WTC11 (cell line): Measurements from ENCODE around the gene RUNX1. TPM values are rescaled to one million over a fixed set of nuclear protein-coding genes. Genes with fewer than 3 reads are reported as not detected.

Source experiments
- ATAC-seq: fragments of 200-7000 bp; cut with Tn5 transposase; 2 replicates; pipeline ENCODE4 v1.10.0; 2021; ENCODE audit warnings: mild to moderate bottlenecking, moderate library complexity
- CTCF ChIA-PET: fragments of 300-600 bp; sonication (Branson Sonifier 250); formaldehyde crosslinking; loops from one replicate; lab custom pipeline; 2021; ENCODE audit warnings: antibody characterized with exemption; lab: Charles Lee
- POLR2A ChIA-PET: fragments of 350-600 bp; sonication (Branson Sonifier 250); formaldehyde crosslinking; loops from one replicate; lab custom pipeline; 2021; ENCODE audit warnings: antibody characterized with exemption; lab: Charles Lee
- DNase-seq: peaks from one replicate; pipeline ENCODE4 v3.0.0; 2021; ENCODE audit warnings: low spot score
- H3K27ac Mint-ChIP-seq: 2 replicates; pipeline ENCODE4 v1.8.0; 2021; ENCODE audit warnings: mixed read lengths
- H3K27me3 Mint-ChIP-seq: 2 replicates; pipeline ENCODE4 v1.8.0; 2021; ENCODE audit warnings: low read depth, mild to moderate bottlenecking, moderate library complexity, mixed read lengths
- H3K36me3 Mint-ChIP-seq: 2 replicates; pipeline ENCODE4 v1.8.0; 2021; ENCODE audit warnings: mixed read lengths
- H3K4me1 Mint-ChIP-seq: 2 replicates; pipeline ENCODE4 v1.8.0; 2022; ENCODE audit warnings: mixed read lengths
- H3K4me3 Mint-ChIP-seq: 2 replicates; pipeline ENCODE4 v1.8.0; 2021; ENCODE audit warnings: mild to moderate bottlenecking, moderate library complexity, mixed read lengths
- H3K9me3 Mint-ChIP-seq: 2 replicates; pipeline ENCODE4 v1.8.0; 2021; ENCODE audit warnings: mixed read lengths
- ATF1 ChIP-seq: sonication (generic); formaldehyde crosslinking; IDR thresholded peaks from 2 replicates; pipeline ENCODE4 v1.8.1; 2023; ENCODE audit warnings: mild to moderate bottlenecking, moderate library complexity, missing genetic modification reagents
- CREM ChIP-seq: sonication (generic); formaldehyde crosslinking; IDR thresholded peaks from 2 replicates; pipeline ENCODE4 v1.8.1; 2022; ENCODE audit warnings: mild to moderate bottlenecking, missing genetic modification reagents, moderate library complexity
- ERG ChIP-seq: fragments of 250-450 bp; sonication (Bioruptor Pico); IDR thresholded peaks from 2 replicates; pipeline ENCODE4 v1.8.0; 2021; ENCODE audit warnings: mild to moderate bottlenecking
- ESRRA ChIP-seq: sonication (generic); formaldehyde crosslinking; IDR thresholded peaks from 2 replicates; pipeline ENCODE4 v1.8.1; 2022; ENCODE audit warnings: mild to moderate bottlenecking, missing genetic modification reagents, borderline replicate concordance
- RELA ChIP-seq: sonication (generic); formaldehyde crosslinking; IDR thresholded peaks from 2 replicates; pipeline ENCODE4 v1.8.1; 2022; ENCODE audit warnings: missing genetic modification reagents, mild to moderate bottlenecking, borderline replicate concordance
- TEAD4 ChIP-seq: sonication (generic); formaldehyde crosslinking; IDR thresholded peaks from 2 replicates; pipeline ENCODE4 v1.8.0; 2022; ENCODE audit warnings: mild to moderate bottlenecking, missing genetic modification reagents
- ZNF121 ChIP-seq: sonication (generic); formaldehyde crosslinking; IDR thresholded peaks from 2 replicates; pipeline ENCODE4 v1.8.0; 2023; ENCODE audit warnings: missing genetic modification reagents
- ZNF281 ChIP-seq: sonication (generic); formaldehyde crosslinking; IDR thresholded peaks from 2 replicates; pipeline ENCODE4 v1.8.0; 2023; ENCODE audit warnings: mild to moderate bottlenecking, missing genetic modification reagents
- ZSCAN18 ChIP-seq: fragments of 250-450 bp; sonication (Bioruptor Pico); IDR thresholded peaks from 2 replicates; pipeline ENCODE4 v2.1.2; 2022; ENCODE audit warnings: mild to moderate bottlenecking, moderate library complexity
- total RNA-seq: library from RNA; stranded (reverse); gene quantifications from 3 replicates; pipeline ENCODE4 v1.2.3, GENCODE V29; 2021
- TF ChIP-seq, protein P1 (sequence below): sonication (generic); formaldehyde crosslinking; IDR thresholded peaks from 2 replicates; pipeline ENCODE4 v1.8.1; 2023; ENCODE audit warnings: mild to moderate bottlenecking, missing genetic modification reagents, moderate library complexity
- TF ChIP-seq, protein P2 (sequence below): sonication (generic); formaldehyde crosslinking; IDR thresholded peaks from 2 replicates; pipeline ENCODE4 v1.8.1; 2022; ENCODE audit warnings: mild to moderate bottlenecking, missing genetic modification reagents, moderate library complexity, borderline replicate concordance
- TF ChIP-seq, protein P3 (sequence below): sonication (generic); formaldehyde crosslinking; IDR thresholded peaks from 2 replicates; pipeline ENCODE4 v1.8.0; 2023; ENCODE audit warnings: missing genetic modification reagents, mild to moderate bottlenecking, borderline replicate concordance
- TF ChIP-seq, protein P4 (sequence below): sonication (generic); formaldehyde crosslinking; IDR thresholded peaks from 2 replicates; pipeline ENCODE4 v1.8.0; 2023; ENCODE audit warnings: missing genetic modification reagents
- TF ChIP-seq, protein P5 (sequence below): sonication (generic); formaldehyde crosslinking; IDR thresholded peaks from 2 replicates; pipeline ENCODE4 v1.8.0; 2022; ENCODE audit warnings: mild to moderate bottlenecking, missing genetic modification reagents

Gene RUNX1
- total RNA-seq, 1 experiment from 2014 or later, result 2.2 TPM

DNA sequence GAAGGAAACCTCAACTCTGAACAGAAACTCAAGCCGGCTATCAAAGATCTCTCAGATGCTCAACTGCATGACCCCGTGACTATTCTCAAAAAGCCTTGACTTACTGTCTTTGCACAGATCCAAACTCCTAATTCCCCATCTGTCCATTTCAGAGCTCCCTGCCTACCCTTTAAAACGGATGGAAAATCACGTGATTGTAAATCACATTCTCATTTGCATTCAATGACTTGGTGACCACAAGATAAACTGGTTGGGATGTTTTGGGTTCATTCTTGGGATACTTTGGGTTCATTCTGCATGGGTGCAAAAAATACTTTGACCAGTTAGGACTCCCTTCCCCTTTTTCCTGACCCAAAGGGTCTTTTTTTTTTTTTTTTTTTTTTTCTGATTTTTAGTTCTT lies 41.3 kb upstream of the RUNX1 start (continued):
- no peak for TF ChIP-seq ZNF121 (CRISPR knock-in tag)
- TF ChIP-seq, protein P1, sequence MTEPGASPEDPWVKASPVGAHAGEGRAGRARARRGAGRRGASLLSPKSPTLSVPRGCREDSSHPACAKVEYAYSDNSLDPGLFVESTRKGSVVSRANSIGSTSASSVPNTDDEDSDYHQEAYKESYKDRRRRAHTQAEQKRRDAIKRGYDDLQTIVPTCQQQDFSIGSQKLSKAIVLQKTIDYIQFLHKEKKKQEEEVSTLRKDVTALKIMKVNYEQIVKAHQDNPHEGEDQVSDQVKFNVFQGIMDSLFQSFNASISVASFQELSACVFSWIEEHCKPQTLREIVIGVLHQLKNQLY, result no peak
- no peak for TF ChIP-seq ERG (CRISPR knock-in tag)
- TF ChIP-seq RELA (CRISPR knock-in tag), result no peak
- TF ChIP-seq TEAD4, result no peak
- TF ChIP-seq ZSCAN18 (CRISPR knock-in tag), result no peak
- TF ChIP-seq, protein P2, sequence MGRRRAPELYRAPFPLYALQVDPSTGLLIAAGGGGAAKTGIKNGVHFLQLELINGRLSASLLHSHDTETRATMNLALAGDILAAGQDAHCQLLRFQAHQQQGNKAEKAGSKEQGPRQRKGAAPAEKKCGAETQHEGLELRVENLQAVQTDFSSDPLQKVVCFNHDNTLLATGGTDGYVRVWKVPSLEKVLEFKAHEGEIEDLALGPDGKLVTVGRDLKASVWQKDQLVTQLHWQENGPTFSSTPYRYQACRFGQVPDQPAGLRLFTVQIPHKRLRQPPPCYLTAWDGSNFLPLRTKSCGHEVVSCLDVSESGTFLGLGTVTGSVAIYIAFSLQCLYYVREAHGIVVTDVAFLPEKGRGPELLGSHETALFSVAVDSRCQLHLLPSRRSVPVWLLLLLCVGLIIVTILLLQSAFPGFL (CRISPR knock-in tag), result no peak
- TF ChIP-seq ZNF281, result no peak
- TF ChIP-seq ATF1 (CRISPR knock-in tag), result no peak
- TF ChIP-seq, protein P3, sequence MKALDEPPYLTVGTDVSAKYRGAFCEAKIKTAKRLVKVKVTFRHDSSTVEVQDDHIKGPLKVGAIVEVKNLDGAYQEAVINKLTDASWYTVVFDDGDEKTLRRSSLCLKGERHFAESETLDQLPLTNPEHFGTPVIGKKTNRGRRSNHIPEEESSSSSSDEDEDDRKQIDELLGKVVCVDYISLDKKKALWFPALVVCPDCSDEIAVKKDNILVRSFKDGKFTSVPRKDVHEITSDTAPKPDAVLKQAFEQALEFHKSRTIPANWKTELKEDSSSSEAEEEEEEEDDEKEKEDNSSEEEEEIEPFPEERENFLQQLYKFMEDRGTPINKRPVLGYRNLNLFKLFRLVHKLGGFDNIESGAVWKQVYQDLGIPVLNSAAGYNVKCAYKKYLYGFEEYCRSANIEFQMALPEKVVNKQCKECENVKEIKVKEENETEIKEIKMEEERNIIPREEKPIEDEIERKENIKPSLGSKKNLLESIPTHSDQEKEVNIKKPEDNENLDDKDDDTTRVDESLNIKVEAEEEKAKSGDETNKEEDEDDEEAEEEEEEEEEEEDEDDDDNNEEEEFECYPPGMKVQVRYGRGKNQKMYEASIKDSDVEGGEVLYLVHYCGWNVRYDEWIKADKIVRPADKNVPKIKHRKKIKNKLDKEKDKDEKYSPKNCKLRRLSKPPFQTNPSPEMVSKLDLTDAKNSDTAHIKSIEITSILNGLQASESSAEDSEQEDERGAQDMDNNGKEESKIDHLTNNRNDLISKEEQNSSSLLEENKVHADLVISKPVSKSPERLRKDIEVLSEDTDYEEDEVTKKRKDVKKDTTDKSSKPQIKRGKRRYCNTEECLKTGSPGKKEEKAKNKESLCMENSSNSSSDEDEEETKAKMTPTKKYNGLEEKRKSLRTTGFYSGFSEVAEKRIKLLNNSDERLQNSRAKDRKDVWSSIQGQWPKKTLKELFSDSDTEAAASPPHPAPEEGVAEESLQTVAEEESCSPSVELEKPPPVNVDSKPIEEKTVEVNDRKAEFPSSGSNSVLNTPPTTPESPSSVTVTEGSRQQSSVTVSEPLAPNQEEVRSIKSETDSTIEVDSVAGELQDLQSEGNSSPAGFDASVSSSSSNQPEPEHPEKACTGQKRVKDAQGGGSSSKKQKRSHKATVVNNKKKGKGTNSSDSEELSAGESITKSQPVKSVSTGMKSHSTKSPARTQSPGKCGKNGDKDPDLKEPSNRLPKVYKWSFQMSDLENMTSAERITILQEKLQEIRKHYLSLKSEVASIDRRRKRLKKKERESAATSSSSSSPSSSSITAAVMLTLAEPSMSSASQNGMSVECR (CRISPR knock-in tag), result no peak
- TF ChIP-seq, protein P4, sequence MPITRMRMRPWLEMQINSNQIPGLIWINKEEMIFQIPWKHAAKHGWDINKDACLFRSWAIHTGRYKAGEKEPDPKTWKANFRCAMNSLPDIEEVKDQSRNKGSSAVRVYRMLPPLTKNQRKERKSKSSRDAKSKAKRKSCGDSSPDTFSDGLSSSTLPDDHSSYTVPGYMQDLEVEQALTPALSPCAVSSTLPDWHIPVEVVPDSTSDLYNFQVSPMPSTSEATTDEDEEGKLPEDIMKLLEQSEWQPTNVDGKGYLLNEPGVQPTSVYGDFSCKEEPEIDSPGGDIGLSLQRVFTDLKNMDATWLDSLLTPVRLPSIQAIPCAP (CRISPR knock-in tag), result no peak
- TF ChIP-seq ESRRA (CRISPR knock-in tag), result no peak

DNA sequence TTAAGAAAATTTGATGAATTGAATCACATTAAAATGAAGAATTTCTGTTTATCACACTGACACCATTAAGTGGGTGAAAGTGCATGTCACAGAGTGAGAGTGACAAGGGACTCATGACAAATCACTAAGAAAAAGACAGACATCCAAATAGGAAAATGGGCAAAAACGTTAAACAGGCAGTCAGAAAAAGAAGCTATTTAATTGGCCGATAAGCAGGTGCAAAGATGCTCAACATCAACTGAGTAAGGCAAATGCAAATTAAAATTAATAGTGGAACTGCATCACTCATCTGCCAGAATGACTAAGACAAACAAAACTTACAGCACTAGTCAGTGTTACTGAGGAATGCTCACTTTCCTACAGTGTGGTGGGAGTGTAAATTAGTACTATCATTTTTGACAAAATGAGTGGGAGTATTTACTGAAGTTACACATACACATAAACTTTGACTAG lies 39.2 kb upstream of the RUNX1 start:
- ChIA-PET CTCF (no interaction called here), POLR2A (no interaction called here)
- ATAC-seq (no peak), DNase-seq (no peak)
- H3K36me3 Mint-ChIP-seq, result peaks cover 6% of the 10 kb centered on the region
- H3K4me1 Mint-ChIP-seq, result no peaks in the 10 kb centered on the region
- H3K27me3 Mint-ChIP-seq, result no peaks in the 10 kb centered on the region; the same call in 1 of the 2 replicates
- no peak overlapping the region for H3K27ac Mint-ChIP-seq
- peaks cover 13% of the 10 kb centered on the region for H3K9me3 Mint-ChIP-seq
- H3K4me3 Mint-ChIP-seq, result no peak overlapping the region
- TF ChIP-seq, protein P4 (CRISPR knock-in tag), result no peak
- TF ChIP-seq, protein P5, sequence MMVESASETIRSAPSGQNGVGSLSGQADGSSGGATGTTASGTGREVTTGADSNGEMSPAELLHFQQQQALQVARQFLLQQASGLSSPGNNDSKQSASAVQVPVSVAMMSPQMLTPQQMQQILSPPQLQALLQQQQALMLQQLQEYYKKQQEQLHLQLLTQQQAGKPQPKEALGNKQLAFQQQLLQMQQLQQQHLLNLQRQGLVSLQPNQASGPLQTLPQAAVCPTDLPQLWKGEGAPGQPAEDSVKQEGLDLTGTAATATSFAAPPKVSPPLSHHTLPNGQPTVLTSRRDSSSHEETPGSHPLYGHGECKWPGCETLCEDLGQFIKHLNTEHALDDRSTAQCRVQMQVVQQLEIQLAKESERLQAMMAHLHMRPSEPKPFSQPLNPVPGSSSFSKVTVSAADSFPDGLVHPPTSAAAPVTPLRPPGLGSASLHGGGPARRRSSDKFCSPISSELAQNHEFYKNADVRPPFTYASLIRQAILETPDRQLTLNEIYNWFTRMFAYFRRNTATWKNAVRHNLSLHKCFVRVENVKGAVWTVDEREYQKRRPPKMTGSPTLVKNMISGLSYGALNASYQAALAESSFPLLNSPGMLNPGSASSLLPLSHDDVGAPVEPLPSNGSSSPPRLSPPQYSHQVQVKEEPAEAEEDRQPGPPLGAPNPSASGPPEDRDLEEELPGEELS (CRISPR knock-in tag), result no peak
- TF ChIP-seq CREM (CRISPR knock-in tag), result no peak
- TF ChIP-seq ZNF281, result no peak
